ENCODE data around the gene CTBP1. TPM values are rescaled to one million over a fixed set of nuclear protein-coding genes. Genes with fewer than 3 reads are reported as not detected.
"Not testable (repeated sequence)": the region's sequence is repeated elsewhere in the genome, so short reads cannot be mapped to it uniquely, and the experiment has no call there.

The CTBP1 gene
- 100 to 1,000 TPM; 154 to 162 TPM for total RNA-seq

- peaks cover 3% of the 10 kb centered on the region for H3K9me3 Mint-ChIP-seq
- peaks cover 67% of the 10 kb centered on the region for H3K4me1 Mint-ChIP-seq (ENCODE audit: low read depth)
- peak within 1 kb of the TSS; percentile 87 for H3K4me3 Mint-ChIP-seq
- peaks cover 29% of the 10 kb centered on the region for H3K36me3 Mint-ChIP-seq
- peak within 1 kb of the TSS; percentile 96 for H3K27ac Mint-ChIP-seq
- peak; percentile 85 for DNase-seq
- POLR2A ChIA-PET: interaction anchor here (0.6 to 4.5 kb wide), 15 partner anchors 10 to 1288 kb away, joined by 3 to 45 read pairs (median 5); partner anchors contain the start of genes FAM193A, MAEA and UVSSA
- CTCF ChIA-PET: interaction anchor here (0.7 to 5.5 kb wide), 6 partner anchors 16 to 117 kb away, joined by 3 to 43 read pairs (median 4); partner anchors contain the start of gene UVSSA
- H3K27me3 Mint-ChIP-seq: no peaks in the 10 kb centered on the region
- intact Hi-C loops (cut with micrococcal nuclease): loop anchor here (1.0 to 2.0 kb wide), 7 partner anchors 19 to 622 kb away; partner anchors contain the start of genes FGFRL1, MAEA and NSD2
These were observed at the start of gene CTBP1 for GRCh38 chr4:1248245-1249147. Gene CTBP1, minus strand, starts transcription at chr4:1249130. Its CDS starts 7,799 bp downstream, at chr4:1241331.

GRCh38 chr4:1298461-1298860 lies 49.5 kb upstream of the CTBP1 start:
- ChIA-PET POLR2A (no interaction called here), CTCF (interaction anchor here (0.6 to 3.4 kb wide), 2 partner anchors 8 to 12 kb away, joined by 3 to 12 read pairs; no protein-coding TSS in a partner anchor)
- Mint-ChIP-seq H3K4me3 (no peak overlapping the region), H3K4me1 (ENCODE audit: low read depth) (peaks cover 55% of the 10 kb centered on the region), H3K9me3 (no peaks in the 10 kb centered on the region), H3K36me3 (peaks cover 6% of the 10 kb centered on the region), H3K27ac (no peak overlapping the region), H3K27me3 (no peaks in the 10 kb centered on the region)
- DNase-seq: no peak
- intact Hi-C loops (cut with micrococcal nuclease): no loop called here

GRCh38 chr4:1297456-1298325 lies 48.8 kb upstream of the CTBP1 start:
- no peak overlapping the region for H3K4me3 Mint-ChIP-seq
- POLR2A ChIA-PET: no interaction called here
- no peaks in the 10 kb centered on the region for H3K9me3 Mint-ChIP-seq
- H3K27ac Mint-ChIP-seq: no peak overlapping the region
- peaks cover 57% of the 10 kb centered on the region for H3K4me1 Mint-ChIP-seq (ENCODE audit: low read depth)
- intact Hi-C loops (cut with micrococcal nuclease): no loop called here
- H3K36me3 Mint-ChIP-seq: peaks cover 6% of the 10 kb centered on the region
- DNase-seq: no peak
- no peaks in the 10 kb centered on the region for H3K27me3 Mint-ChIP-seq
- CTCF ChIA-PET: no interaction called here

GRCh38 chr4:1297023-1297395 lies 48.1 kb upstream of the CTBP1 start:
- peaks cover 62% of the 10 kb centered on the region for H3K4me1 Mint-ChIP-seq (ENCODE audit: low read depth)
- no peak for DNase-seq
- intact Hi-C loops (cut with micrococcal nuclease): no loop called here
- no peak overlapping the region for H3K27ac Mint-ChIP-seq
- H3K36me3 Mint-ChIP-seq: peaks cover 9% of the 10 kb centered on the region
- POLR2A ChIA-PET: interaction anchor here (1.1 kb wide), 1 partner anchor 12 kb away, joined by 3 read pairs; no protein-coding TSS in a partner anchor
- H3K4me3 Mint-ChIP-seq: no peak overlapping the region
- H3K9me3 Mint-ChIP-seq: no peaks in the 10 kb centered on the region
- CTCF ChIA-PET: no interaction called here
- no peaks in the 10 kb centered on the region for H3K27me3 Mint-ChIP-seq

GRCh38 chr4:1296324-1297022 lies 47.5 kb upstream of the CTBP1 start:
- Mint-ChIP-seq H3K36me3 (peaks cover 9% of the 10 kb centered on the region), H3K4me1 (ENCODE audit: low read depth) (peaks cover 62% of the 10 kb centered on the region), H3K27me3 (no peaks in the 10 kb centered on the region), H3K4me3 (no peak overlapping the region), H3K9me3 (no peaks in the 10 kb centered on the region), H3K27ac (no peak overlapping the region)
- DNase-seq: no peak
- ChIA-PET POLR2A (interaction anchor here (0.6 to 1.1 kb wide), 2 partner anchors 13 to 1239 kb away, joined by 3 read pairs; no protein-coding TSS in a partner anchor), CTCF (no interaction called here)
- intact Hi-C loops (cut with micrococcal nuclease): no loop called here

GRCh38 chr4:1295405-1296055 lies 46.6 kb upstream of the CTBP1 start:
- ChIA-PET POLR2A (no interaction called here), CTCF (no interaction called here)
- no peak for DNase-seq
- H3K4me1 Mint-ChIP-seq (ENCODE audit: low read depth): peaks cover 61% of the 10 kb centered on the region
- peaks cover 9% of the 10 kb centered on the region for H3K36me3 Mint-ChIP-seq
- H3K27me3 Mint-ChIP-seq: no peaks in the 10 kb centered on the region
- no peak overlapping the region for H3K4me3 Mint-ChIP-seq
- intact Hi-C loops (cut with micrococcal nuclease): no loop called here
- H3K27ac Mint-ChIP-seq: no peak overlapping the region
- H3K9me3 Mint-ChIP-seq: no peaks in the 10 kb centered on the region

GRCh38 chr4:1294891-1295290 lies 46.0 kb upstream of the CTBP1 start:
- CTCF ChIA-PET: no interaction called here

GRCh38 chr4:1294424-1294823 lies 45.5 kb upstream of the CTBP1 start:
- no peak for DNase-seq
- Mint-ChIP-seq H3K36me3 (peaks cover 5% of the 10 kb centered on the region), H3K27ac (no peak overlapping the region), H3K4me1 (ENCODE audit: low read depth) (peaks cover 50% of the 10 kb centered on the region), H3K9me3 (no peaks in the 10 kb centered on the region), H3K4me3 (no peak overlapping the region), H3K27me3 (no peaks in the 10 kb centered on the region)
- ChIA-PET POLR2A (no interaction called here), CTCF (no interaction called here)
- intact Hi-C loops (cut with micrococcal nuclease): no loop called here

More at GRCh38 chr4:1294891-1295290, 46.0 kb upstream of the CTBP1 start:
- intact Hi-C loops (cut with micrococcal nuclease): no loop called here
- peaks cover 54% of the 10 kb centered on the region for H3K4me1 Mint-ChIP-seq (ENCODE audit: low read depth)
- H3K27me3 Mint-ChIP-seq: no peaks in the 10 kb centered on the region
- POLR2A ChIA-PET: no interaction called here
- no peaks in the 10 kb centered on the region for H3K9me3 Mint-ChIP-seq
- no peak for DNase-seq
- H3K36me3 Mint-ChIP-seq: peaks cover 8% of the 10 kb centered on the region
- no peak overlapping the region for H3K4me3 Mint-ChIP-seq
- peak overlapping the region; percentile 18 for H3K27ac Mint-ChIP-seq

GRCh38 chr4:1293991-1294390 lies 45.1 kb upstream of the CTBP1 start:
- no peaks in the 10 kb centered on the region for H3K9me3 Mint-ChIP-seq
- peaks cover 5% of the 10 kb centered on the region for H3K36me3 Mint-ChIP-seq
- intact Hi-C loops (cut with micrococcal nuclease): no loop called here
- ChIA-PET POLR2A (no interaction called here), CTCF (no interaction called here)
- H3K4me3 Mint-ChIP-seq: no peak overlapping the region
- H3K27ac Mint-ChIP-seq: no peak overlapping the region
- DNase-seq: no peak
- peaks cover 45% of the 10 kb centered on the region for H3K4me1 Mint-ChIP-seq (ENCODE audit: low read depth)
- no peaks in the 10 kb centered on the region for H3K27me3 Mint-ChIP-seq

- Mint-ChIP-seq H3K9me3 (no peaks in the 10 kb centered on the region), H3K27me3 (no peaks in the 10 kb centered on the region), H3K4me3 (no peak overlapping the region), H3K4me1 (ENCODE audit: low read depth) (peaks cover 48% of the 10 kb centered on the region), H3K36me3 (peaks cover 5% of the 10 kb centered on the region), H3K27ac (no peak overlapping the region)
- intact Hi-C loops (cut with micrococcal nuclease): no loop called here
- no peak for DNase-seq
- ChIA-PET POLR2A (no interaction called here), CTCF (no interaction called here)
These were observed 44.6 kb upstream of the CTBP1 start for GRCh38 chr4:1293531-1293941.

GRCh38 chr4:1292703-1293011 lies 43.7 kb upstream of the CTBP1 start:
- DNase-seq: peak; percentile 50
- CTCF ChIA-PET, H3K9me3 Mint-ChIP-seq: not testable (repeated sequence)

More at GRCh38 chr4:1292703-1293011, 43.7 kb upstream of the CTBP1 start:
- intact Hi-C loops (cut with micrococcal nuclease); POLR2A ChIA-PET; H3K36me3 Mint-ChIP-seq; H3K4me3 Mint-ChIP-seq; H3K27me3 Mint-ChIP-seq: not testable (repeated sequence)
- peak overlapping the region; percentile 47 for H3K27ac Mint-ChIP-seq
- H3K4me1 Mint-ChIP-seq (ENCODE audit: low read depth): peaks cover 45% of the 10 kb centered on the region
